H1 (cell line): Measurements from ENCODE around the gene WIPI1.

Experiments used
- POLR2A ChIP-seq, 2 experiments: IDR thresholded peaks; 1 replicate in 1 of 2; 2 replicates in 1 of 2; pipeline ENCODE4 v1.6.1; 2011; ENCODE audit warnings: low read depth in 2 of 2, low read length in 2 of 2, mild to moderate bottlenecking in 2 of 2; ENCODE audit errors: control extremely low read depth in 1 of 2
- TEAD4 ChIP-seq: IDR thresholded peaks from 2 replicates; pipeline ENCODE4 v1.6.1; 2012; ENCODE audit warnings: low read depth, low read length, inconsistent platforms, mixed read lengths
- TF ChIP-seq, protein P1 (sequence below), 3 experiments: IDR thresholded peaks; 1 replicate in 2 of 3; 2 replicates in 1 of 3; pipeline versions ENCODE4 v1.5.1 to v1.6.1; 2011; ENCODE audit warnings: low read length in 3 of 3, mild to moderate bottlenecking in 3 of 3, inconsistent platforms in 2 of 3, low read depth in 1 of 3, moderate library complexity in 1 of 3; ENCODE audit not compliant: insufficient read depth in 1 of 3; ENCODE audit errors: control extremely low read depth in 1 of 3

DNA sequence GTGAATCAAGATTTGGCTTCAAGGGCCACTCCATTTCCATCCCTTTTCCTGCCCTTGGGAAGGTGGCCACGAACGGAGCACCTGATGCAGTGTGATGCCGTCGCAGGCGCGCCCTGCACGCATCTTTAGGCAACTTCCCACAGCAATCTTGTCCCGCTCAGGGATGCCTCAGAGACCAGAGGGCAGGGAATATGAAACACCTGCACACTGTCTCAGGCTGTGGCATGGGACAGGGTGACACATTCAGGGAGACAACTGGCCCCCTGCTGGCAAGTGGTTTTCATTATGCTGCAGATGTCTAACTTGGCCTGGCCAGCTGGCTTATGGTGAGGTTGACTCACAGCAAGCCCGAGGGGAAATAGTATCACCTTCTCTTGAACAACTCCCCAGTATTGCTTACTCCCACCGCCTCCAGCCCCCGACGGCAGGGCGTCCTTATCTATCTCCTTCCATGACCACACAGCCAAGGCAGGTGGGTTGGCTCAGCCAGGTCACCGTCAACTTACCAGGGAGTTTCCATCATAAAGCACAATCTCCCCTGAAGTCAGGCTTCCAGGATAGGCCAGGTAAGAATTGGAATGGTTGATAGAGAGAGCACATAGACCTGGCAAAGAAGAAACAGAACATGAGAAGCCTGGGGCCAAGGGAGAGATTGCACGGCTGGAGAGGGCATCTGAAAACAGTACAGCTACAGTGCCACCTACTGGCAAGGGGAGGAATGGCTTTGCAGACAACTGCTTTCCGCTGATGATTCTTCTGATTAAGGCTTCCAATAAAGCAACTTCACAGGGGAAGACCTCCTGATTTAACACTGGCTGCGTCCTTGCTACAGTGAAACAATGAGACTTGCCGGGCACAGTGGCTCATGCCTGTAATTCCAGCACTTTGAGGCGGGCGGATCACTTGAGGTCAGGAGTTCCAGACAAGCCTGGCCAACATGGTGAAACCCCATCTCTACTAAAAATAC is 21.1 kb downstream of the WIPI1 start:
- no peak for TF ChIP-seq POLR2A (IDR thresholded peaks at IDR 0.05; ENCODE audit: control extremely low read depth in 1 of 2, low read depth in 2 of 2, low read length in 2 of 2)
- TF ChIP-seq, protein P1, sequence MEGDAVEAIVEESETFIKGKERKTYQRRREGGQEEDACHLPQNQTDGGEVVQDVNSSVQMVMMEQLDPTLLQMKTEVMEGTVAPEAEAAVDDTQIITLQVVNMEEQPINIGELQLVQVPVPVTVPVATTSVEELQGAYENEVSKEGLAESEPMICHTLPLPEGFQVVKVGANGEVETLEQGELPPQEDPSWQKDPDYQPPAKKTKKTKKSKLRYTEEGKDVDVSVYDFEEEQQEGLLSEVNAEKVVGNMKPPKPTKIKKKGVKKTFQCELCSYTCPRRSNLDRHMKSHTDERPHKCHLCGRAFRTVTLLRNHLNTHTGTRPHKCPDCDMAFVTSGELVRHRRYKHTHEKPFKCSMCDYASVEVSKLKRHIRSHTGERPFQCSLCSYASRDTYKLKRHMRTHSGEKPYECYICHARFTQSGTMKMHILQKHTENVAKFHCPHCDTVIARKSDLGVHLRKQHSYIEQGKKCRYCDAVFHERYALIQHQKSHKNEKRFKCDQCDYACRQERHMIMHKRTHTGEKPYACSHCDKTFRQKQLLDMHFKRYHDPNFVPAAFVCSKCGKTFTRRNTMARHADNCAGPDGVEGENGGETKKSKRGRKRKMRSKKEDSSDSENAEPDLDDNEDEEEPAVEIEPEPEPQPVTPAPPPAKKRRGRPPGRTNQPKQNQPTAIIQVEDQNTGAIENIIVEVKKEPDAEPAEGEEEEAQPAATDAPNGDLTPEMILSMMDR (IDR thresholded peaks at IDR 0.05; ENCODE audit: control extremely low read depth in 1 of 3, insufficient read depth in 1 of 3, low read depth in 1 of 3, low read length in 3 of 3) = peak; percentile 74 to 99 (median 87)
- TF ChIP-seq TEAD4 = no peak
